Activated CD4-positive, alpha-beta T cell treated with anti-CD3 and anti-CD28 coated beads, Interleukin-2, amount 10 ng/mL, durations not matched to agents 24 days and 14 days (primary cell): ENCODE data around the gene PLA2G6. TPM values are rescaled to one million over a fixed set of nuclear protein-coding genes. Genes with fewer than 3 reads are reported as not detected.

ENCODE experiments used
- DNase-seq: peaks from one replicate; pipeline ENCODE4 v3.0.0; 2022
- H3K27ac Mint-ChIP-seq: one replicate; pipeline ENCODE4 v1.8.0; 2022; ENCODE audit warnings: mild to moderate bottlenecking, mixed read lengths
- H3K27me3 Mint-ChIP-seq: one replicate; pipeline ENCODE4 v1.8.0; 2022; ENCODE audit warnings: mixed read lengths
- H3K36me3 Mint-ChIP-seq: one replicate; pipeline ENCODE4 v1.8.0; 2022; ENCODE audit warnings: low read depth, mild to moderate bottlenecking, mixed read lengths
- H3K4me1 Mint-ChIP-seq: one replicate; pipeline ENCODE4 v1.8.0; 2021; ENCODE audit warnings: mixed read lengths
- H3K4me3 Mint-ChIP-seq: one replicate; pipeline ENCODE4 v1.8.0; 2022; ENCODE audit warnings: mild to moderate bottlenecking, moderate library complexity, mixed read lengths
- H3K9me3 Mint-ChIP-seq: one replicate; pipeline ENCODE4 v1.8.0; 2021; ENCODE audit warnings: mixed read lengths
- intact Hi-C: fragments of 100-400 bp; cut with micrococcal nuclease; formaldehyde crosslinking; loops from one replicate; pipeline ENCODE4 v1.15.1; 2023
- total RNA-seq: library from RNA; stranded (reverse); gene quantifications from 2 replicates; pipeline ENCODE4 v1.2.3, GENCODE V29; 2022

The PLA2G6 gene
- total RNA-seq, 1 donor from 2014 or later: 34.3 TPM

DNA sequence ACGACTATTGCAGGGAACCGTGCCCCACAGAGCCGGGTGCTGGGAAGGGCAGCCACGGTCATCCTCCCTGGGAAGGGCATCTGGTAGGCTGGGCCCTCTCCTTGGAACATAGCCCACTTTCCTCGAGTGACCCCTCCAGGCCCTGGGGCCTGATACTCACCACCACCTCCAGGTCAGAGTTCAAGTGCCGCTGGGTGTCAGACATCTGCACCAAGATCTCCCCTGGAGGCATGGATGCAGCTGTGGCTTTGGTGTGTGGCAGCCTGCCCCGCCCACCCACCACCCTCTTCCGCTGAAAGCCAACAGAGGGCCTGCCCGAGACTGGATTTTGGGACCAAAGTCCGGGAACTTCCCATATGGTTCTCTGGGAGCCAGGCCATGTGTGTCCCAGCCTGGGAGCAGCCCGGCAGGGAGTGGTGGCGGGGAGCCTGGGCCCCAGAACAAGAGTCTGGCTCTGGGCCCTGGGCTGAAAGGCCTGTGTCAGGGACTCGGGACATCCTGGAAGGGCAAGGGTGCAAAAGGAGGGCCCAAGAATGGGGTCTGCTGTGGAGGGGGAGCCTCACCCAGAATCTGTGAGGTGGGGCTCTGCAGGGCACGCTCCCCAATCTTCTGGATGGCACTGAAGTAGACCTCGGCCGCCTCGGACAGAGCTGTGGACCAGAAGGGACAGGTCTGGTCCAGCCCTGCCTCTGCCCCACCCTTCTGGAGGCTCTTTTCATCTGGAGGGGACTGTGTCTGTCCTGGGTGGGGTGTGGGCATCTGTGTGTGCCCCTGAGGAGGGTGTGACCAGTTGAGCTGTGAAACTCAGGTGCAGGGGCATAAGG, 73.7 kb downstream of the PLA2G6 start:
- no peaks in the 10 kb centered on the region for H3K9me3 Mint-ChIP-seq
- no peaks in the 10 kb centered on the region for H3K27me3 Mint-ChIP-seq
- no peak for DNase-seq
- H3K36me3 Mint-ChIP-seq: no peaks in the 10 kb centered on the region
- H3K4me3 Mint-ChIP-seq: no peak overlapping the region
- H3K4me1 Mint-ChIP-seq: peaks cover 6% of the 10 kb centered on the region
- intact Hi-C loops: loop anchor here (10.0 kb wide), 1 partner anchor 467 kb away; the partner anchor contains the start of gene DMC1
- H3K27ac Mint-ChIP-seq: no peak overlapping the region

DNA sequence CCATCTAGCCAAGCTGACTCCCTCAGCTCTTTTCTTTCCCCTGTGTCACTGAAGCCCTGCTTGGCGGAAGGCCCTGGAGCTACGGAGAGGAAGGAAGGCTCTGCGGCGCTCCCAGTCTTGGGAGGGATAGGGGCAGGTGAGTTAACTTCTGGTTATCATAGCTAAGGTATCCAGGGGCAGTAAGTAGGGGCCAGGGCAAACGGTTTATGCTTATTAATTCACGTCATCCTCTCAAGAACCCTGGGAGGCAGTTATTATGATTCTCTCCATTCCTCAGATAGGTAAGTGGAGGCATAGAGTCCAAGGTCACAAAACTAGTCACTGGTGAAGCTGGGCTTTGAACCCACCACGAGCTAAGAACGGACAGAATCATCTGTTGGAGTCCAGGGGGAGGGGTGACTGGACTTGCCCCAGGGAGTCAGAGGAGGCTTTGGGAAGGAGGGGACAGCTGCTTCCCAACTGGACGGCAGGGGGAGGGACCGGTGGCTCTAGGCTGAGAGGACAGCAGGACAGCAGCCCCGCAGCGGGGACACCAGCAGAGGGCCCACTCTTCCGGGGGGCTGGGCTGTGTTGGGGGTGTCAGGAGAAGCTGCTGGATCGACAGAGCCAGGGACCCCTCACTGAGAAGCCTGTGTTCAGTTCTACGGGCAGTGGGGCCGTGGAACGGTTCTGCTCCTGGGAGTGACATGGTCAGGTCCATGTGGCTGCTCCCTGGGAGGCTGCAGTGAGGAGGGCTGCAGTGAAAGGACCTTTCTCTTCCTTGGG, 74.6 kb downstream of the PLA2G6 start:
- no peak overlapping the region for H3K4me3 Mint-ChIP-seq
- intact Hi-C loops: loop anchor here (10.0 kb wide), 1 partner anchor 468 kb away; the partner anchor contains the start of gene DMC1
- peaks cover 6% of the 10 kb centered on the region for H3K4me1 Mint-ChIP-seq
- DNase-seq: no peak
- no peaks in the 10 kb centered on the region for H3K27me3 Mint-ChIP-seq
- no peaks in the 10 kb centered on the region for H3K36me3 Mint-ChIP-seq
- no peak overlapping the region for H3K27ac Mint-ChIP-seq
- H3K9me3 Mint-ChIP-seq: no peaks in the 10 kb centered on the region

GRCh38 chr22:38104084-38104483, 77.5 kb downstream of the PLA2G6 start:
- Mint-ChIP-seq H3K36me3 (no peaks in the 10 kb centered on the region), H3K4me3 (no peak overlapping the region), H3K27me3 (no peaks in the 10 kb centered on the region), H3K27ac (no peak overlapping the region), H3K4me1 (peaks cover 6% of the 10 kb centered on the region), H3K9me3 (no peaks in the 10 kb centered on the region)
- intact Hi-C loops: loop anchor here (5.0 to 10.0 kb wide), 2 partner anchors 52 to 471 kb away; partner anchors contain the start of gene DMC1
- DNase-seq: no peak

DNA sequence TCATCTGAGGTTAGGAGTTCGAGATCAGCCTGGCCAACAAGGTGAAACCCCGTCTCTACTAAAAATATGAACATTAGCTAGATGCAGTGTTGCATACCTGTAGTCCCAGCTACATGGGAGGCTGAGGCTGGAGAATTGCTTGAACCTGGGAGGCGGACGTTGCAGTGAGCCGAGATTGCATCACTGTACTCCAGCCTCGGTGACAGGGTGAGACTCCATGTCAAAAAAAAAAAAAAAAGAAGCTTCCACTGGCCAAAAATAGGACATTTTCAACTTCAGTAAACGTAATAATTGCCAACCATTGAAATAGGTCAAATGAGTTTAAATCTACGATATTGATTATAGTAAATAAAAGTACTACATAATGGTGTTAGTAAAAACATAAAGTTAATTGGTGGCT, 78.0 kb downstream of the PLA2G6 start:
- Mint-ChIP-seq H3K27ac (no peak overlapping the region), H3K27me3 (no peaks in the 10 kb centered on the region), H3K9me3 (no peaks in the 10 kb centered on the region), H3K36me3 (no peaks in the 10 kb centered on the region), H3K4me1 (peaks cover 6% of the 10 kb centered on the region), H3K4me3 (no peak overlapping the region)
- intact Hi-C loops: loop anchor here (5.0 to 10.0 kb wide), 2 partner anchors 51 to 471 kb away; partner anchors contain the start of gene DMC1
- DNase-seq: no peak

- intact Hi-C loops: no loop called here
- H3K27ac Mint-ChIP-seq: no peak overlapping the region
- H3K36me3 Mint-ChIP-seq: no peaks in the 10 kb centered on the region
- no peak for DNase-seq
- no peaks in the 10 kb centered on the region for H3K9me3 Mint-ChIP-seq
- H3K4me3 Mint-ChIP-seq: no peak overlapping the region
- H3K27me3 Mint-ChIP-seq: no peaks in the 10 kb centered on the region
- no peaks in the 10 kb centered on the region for H3K4me1 Mint-ChIP-seq
Measured at GRCh38 chr22:38098410-38099249, 83.0 kb downstream of the PLA2G6 start.

DNA sequence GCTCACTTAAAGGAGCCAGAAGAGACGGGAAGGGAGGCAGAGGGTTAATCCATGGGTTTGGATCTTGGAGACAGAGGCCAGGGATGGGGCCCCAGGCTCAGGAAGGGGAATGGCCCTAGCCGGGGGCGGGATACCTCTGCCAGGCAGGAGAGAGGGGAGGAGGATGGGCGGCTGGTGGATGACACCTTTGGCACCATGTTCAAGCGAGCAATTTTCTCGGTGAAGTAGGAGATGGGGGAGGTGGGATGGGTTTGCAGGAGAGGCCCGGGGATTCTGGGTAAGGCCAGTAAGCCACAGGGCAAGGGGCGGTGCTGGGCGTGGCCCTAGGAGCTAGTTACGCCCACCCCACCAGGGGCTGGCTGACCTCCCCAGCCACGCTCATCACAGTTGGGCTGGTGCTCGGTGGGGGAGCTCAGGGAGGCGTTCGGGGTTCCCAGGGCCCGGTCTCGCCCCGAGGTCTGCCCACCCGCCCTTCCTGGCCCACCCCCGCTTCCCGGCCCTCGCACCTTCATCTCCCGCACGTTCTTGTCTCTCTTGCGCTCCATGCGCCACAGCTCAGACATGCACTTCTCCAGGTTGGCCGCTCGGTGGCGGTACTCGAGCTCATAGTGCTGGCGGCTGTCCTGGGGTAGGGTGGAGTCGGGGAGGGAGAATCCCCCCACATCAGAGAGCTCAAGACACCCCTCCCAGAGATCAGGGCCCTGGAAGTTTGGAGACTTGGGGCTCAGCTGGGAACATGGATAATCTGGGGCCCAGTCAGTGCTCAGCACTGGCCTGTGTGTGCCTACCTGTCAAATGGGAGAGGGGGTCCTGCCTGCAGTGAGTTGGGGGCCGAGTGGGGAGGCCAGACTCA, 83.8 kb downstream of the PLA2G6 start:
- Mint-ChIP-seq H3K36me3 (no peaks in the 10 kb centered on the region), H3K9me3 (no peaks in the 10 kb centered on the region), H3K27me3 (no peaks in the 10 kb centered on the region), H3K27ac (no peak overlapping the region), H3K4me3 (no peak overlapping the region), H3K4me1 (no peaks in the 10 kb centered on the region)
- DNase-seq: no peak
- intact Hi-C loops: no loop called here

DNA sequence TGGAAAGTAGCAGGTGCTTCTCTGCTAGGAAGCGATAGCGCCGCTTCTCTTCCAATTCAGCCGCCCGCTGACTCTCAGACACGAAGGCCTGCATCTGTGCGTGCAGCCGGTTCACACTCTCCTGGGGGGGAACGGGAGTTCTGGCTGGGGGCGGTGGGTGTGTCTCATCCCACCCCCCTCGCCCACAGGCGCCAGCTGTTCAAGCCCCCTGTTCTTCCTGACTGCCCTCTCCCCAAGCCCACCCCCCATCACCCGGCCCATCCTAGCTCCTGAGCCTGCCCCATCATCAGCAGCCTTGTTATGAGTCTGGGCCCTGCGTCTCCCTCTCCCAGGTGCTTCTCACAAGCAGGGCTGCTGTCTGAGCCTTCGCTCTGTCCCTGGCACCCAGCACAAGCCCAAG, 84.6 kb downstream of the PLA2G6 start:
- H3K27ac Mint-ChIP-seq: no peak overlapping the region
- no peaks in the 10 kb centered on the region for H3K36me3 Mint-ChIP-seq
- no peaks in the 10 kb centered on the region for H3K9me3 Mint-ChIP-seq
- DNase-seq: no peak
- no peaks in the 10 kb centered on the region for H3K27me3 Mint-ChIP-seq
- no peak overlapping the region for H3K4me3 Mint-ChIP-seq
- intact Hi-C loops: no loop called here
- no peaks in the 10 kb centered on the region for H3K4me1 Mint-ChIP-seq

DNA sequence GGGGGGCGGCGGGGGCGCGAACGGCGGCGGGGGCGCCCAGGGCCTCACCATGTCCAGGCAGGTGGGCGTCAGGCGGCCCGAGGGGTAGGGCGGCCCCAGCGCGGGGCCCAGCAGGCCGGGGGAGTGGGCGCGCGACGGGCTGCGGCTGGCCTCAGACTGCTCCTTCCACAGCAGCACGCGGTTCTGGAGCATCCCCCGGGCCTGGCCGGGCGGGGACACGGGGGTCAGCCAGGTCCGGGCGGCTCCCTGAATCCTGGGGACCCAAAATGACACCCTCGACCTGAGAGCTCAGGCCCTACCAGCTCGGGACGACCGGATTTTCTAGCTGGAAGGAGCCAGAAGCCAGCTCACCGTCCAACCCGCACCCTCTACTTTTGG, 92.2 kb downstream of the PLA2G6 start:
- no peak overlapping the region for H3K27ac Mint-ChIP-seq
- no peaks in the 10 kb centered on the region for H3K36me3 Mint-ChIP-seq
- intact Hi-C loops: no loop called here
- H3K27me3 Mint-ChIP-seq: peaks cover 15% of the 10 kb centered on the region
- no peak overlapping the region for H3K4me3 Mint-ChIP-seq
- no peaks in the 10 kb centered on the region for H3K9me3 Mint-ChIP-seq
- H3K4me1 Mint-ChIP-seq: no peaks in the 10 kb centered on the region
- DNase-seq: no peak

- Mint-ChIP-seq H3K4me3 (no peak overlapping the region), H3K27ac (no peak overlapping the region), H3K27me3 (peaks cover 15% of the 10 kb centered on the region), H3K9me3 (no peaks in the 10 kb centered on the region), H3K36me3 (no peaks in the 10 kb centered on the region), H3K4me1 (no peaks in the 10 kb centered on the region)
- no peak for DNase-seq
- intact Hi-C loops: no loop called here
Measured at GRCh38 chr22:38088629-38089473, 92.8 kb downstream of the PLA2G6 start.

DNA sequence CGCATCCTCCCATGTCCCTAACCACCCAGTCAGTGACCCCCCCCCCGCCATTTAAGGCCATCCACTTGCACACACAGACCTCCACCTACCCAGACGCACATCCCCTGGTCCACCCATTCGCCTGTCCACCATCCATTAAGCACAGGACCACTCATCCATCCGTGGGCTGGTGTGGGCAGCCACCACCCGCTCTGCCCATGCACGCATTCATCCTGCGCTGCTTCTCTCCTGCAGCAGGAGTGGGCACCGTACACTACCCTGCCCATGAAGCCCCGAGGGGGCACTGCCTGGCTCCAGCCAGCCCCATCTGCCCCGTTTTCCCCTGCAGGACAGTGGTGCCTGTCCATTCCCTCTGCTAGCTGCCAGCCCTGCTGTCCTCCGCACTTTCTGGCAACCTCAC, 93.8 kb downstream of the PLA2G6 start:
- intact Hi-C loops: no loop called here
- Mint-ChIP-seq H3K9me3 (no peaks in the 10 kb centered on the region), H3K27me3 (peaks cover 20% of the 10 kb centered on the region), H3K4me1 (no peaks in the 10 kb centered on the region), H3K4me3 (no peak overlapping the region), H3K27ac (no peak overlapping the region), H3K36me3 (no peaks in the 10 kb centered on the region)
- DNase-seq: no peak

DNA sequence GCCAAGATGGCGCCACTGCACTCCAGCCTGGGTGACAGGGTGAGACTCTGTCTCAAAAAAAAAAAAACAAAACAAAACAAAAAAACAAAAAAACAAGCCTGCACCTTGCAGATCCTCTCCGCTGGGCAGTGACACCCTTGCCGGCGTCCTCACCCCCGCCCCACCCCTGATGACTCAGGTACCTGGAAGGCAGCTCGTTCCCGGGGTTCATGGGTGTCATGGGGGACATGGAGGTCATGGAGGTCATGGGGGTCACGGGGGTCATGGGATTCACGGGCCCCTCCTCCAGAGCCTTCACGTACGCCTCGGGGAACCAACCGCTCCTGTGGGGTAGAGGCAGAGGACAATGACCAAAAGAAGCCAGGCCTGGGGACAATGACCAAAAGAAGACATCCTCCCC, 94.7 kb downstream of the PLA2G6 start:
- Mint-ChIP-seq H3K36me3 (no peaks in the 10 kb centered on the region), H3K27ac (no peak overlapping the region), H3K4me3 (no peak overlapping the region), H3K4me1 (no peaks in the 10 kb centered on the region), H3K9me3 (no peaks in the 10 kb centered on the region), H3K27me3 (peaks cover 22% of the 10 kb centered on the region)
- intact Hi-C loops: no loop called here
- no peak for DNase-seq

- intact Hi-C loops: no loop called here
- no peaks in the 10 kb centered on the region for H3K4me1 Mint-ChIP-seq
Measured at GRCh38 chr22:38086001-38086845, 95.4 kb downstream of the PLA2G6 start.

More at GRCh38 chr22:38086001-38086845, 95.4 kb downstream of the PLA2G6 start:
- H3K36me3 Mint-ChIP-seq: no peaks in the 10 kb centered on the region
- DNase-seq: no peak
- H3K27me3 Mint-ChIP-seq: peaks cover 25% of the 10 kb centered on the region
- H3K27ac Mint-ChIP-seq: no peak overlapping the region
- H3K4me3 Mint-ChIP-seq: no peak overlapping the region
- no peaks in the 10 kb centered on the region for H3K9me3 Mint-ChIP-seq
